Activated CD8-positive, alpha-beta memory T cell treated with anti-CD3 and anti-CD28 coated beads, Interleukin-2, amount 50 U/mL, for 24 hours (primary cell): ENCODE measurements around the gene SEC16A.

Experiments
- DNase-seq: peaks from one replicate; pipeline ENCODE4 v3.0.0-alpha.2; 2020; ENCODE audit errors: extremely low read depth

The SEC16A gene, protein sequence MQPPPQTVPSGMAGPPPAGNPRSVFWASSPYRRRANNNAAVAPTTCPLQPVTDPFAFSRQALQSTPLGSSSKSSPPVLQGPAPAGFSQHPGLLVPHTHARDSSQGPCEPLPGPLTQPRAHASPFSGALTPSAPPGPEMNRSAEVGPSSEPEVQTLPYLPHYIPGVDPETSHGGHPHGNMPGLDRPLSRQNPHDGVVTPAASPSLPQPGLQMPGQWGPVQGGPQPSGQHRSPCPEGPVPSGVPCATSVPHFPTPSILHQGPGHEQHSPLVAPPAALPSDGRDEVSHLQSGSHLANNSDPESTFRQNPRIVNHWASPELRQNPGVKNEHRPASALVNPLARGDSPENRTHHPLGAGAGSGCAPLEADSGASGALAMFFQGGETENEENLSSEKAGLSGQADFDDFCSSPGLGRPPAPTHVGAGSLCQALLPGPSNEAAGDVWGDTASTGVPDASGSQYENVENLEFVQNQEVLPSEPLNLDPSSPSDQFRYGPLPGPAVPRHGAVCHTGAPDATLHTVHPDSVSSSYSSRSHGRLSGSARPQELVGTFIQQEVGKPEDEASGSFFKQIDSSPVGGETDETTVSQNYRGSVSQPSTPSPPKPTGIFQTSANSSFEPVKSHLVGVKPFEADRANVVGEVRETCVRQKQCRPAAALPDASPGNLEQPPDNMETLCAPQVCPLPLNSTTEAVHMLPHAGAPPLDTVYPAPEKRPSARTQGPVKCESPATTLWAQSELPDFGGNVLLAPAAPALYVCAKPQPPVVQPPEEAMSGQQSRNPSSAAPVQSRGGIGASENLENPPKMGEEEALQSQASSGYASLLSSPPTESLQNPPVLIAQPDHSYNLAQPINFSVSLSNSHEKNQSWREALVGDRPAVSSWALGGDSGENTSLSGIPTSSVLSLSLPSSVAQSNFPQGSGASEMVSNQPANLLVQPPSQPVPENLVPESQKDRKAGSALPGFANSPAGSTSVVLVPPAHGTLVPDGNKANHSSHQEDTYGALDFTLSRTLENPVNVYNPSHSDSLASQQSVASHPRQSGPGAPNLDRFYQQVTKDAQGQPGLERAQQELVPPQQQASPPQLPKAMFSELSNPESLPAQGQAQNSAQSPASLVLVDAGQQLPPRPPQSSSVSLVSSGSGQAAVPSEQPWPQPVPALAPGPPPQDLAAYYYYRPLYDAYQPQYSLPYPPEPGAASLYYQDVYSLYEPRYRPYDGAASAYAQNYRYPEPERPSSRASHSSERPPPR (N-terminal part only)

GRCh38 chr9:136482793-136483588, at the start of gene SEC16A:
Gene SEC16A, minus strand, starts transcription at chr9:136483040. Its CDS starts 5,425 bp downstream, at chr9:136477615.
- DNase-seq, result peak; percentile 98

DNA sequence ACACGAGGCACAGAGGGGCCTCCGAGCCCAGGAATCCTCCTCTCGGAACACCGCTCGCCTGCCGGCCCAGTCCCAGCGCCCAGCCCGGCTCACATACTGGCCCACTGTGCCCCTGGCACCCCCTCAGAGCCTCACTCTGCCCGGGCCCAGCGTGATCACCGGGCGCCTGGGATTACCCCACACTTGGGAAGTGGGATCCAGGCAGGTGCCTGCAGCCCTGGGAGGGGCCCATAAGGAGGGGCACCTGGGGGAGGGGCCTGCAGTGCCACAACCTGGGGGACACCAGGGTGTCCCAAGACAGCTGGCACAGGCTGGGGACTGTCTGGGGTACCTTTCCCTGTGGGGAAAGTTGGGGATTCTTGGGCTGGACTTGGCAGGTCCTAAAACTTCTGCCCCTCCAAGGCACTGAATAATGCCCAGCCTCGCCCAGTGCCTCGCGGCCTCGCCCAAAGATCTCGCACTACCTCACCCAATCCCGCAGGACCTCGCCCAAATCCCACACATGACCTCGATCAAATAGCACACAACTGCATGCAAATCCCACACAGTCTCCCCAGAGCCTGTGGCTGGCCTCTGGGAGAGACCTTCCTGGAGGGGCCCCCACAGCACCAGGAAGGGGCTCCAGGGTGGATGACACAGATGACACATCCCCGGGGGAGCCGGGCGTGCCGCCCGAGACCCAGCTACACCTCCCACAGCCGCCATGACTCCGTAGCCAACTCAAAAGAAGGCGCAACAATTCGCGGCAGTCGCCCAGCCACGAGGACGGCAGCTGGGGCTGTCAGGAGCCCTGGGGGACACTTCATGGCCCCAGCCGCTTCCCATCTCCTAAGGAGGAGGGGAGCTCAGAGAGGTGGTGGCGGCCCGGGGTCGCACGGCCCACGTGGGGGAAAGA, 49.3 kb upstream of the SEC16A start:
- DNase-seq, result no peak

DNA sequence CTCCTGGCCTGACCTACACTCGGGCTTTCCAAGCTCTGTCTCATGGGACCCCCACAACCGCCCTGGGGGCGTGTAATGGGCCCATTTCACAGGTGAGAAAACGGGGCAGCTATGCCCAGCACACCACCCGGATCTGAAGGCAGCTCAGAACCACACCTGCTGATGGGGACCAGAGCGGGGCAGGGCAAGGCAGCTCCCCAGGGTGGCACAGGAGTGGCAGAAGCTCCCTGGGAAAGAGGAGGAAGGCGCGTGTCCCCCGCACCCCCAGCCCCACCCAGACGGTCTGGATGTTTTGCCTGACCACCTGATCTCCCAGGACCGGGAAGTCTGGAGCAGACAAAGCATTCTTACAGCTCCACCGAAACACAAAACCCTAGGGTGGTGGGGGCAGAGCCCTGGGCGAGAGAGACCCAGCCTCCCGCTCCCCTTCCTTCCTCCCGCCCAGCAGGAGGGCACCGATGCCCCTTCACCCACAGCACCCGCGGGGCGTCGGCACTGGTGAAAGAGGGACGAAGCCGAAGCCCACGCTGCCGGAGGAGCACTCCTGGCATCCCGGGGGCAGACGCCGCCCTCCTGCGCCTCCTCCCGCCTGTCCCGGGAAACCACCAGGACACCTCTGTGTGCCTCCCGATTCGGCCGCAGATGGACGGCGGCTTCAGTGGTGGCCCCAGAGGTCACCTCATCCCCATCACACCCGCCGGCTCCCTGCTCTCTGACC, 48.5 kb upstream of the SEC16A start:
- DNase-seq, result no peak

- no peak for DNase-seq
Observed at GRCh38 chr9:136530461-136531089, 47.7 kb upstream of the SEC16A start.

- no peak for DNase-seq
Observed at GRCh38 chr9:136529516-136530460, 46.9 kb upstream of the SEC16A start.

GRCh38 chr9:136528716-136529341, 46.0 kb upstream of the SEC16A start:
- no peak for DNase-seq

DNA sequence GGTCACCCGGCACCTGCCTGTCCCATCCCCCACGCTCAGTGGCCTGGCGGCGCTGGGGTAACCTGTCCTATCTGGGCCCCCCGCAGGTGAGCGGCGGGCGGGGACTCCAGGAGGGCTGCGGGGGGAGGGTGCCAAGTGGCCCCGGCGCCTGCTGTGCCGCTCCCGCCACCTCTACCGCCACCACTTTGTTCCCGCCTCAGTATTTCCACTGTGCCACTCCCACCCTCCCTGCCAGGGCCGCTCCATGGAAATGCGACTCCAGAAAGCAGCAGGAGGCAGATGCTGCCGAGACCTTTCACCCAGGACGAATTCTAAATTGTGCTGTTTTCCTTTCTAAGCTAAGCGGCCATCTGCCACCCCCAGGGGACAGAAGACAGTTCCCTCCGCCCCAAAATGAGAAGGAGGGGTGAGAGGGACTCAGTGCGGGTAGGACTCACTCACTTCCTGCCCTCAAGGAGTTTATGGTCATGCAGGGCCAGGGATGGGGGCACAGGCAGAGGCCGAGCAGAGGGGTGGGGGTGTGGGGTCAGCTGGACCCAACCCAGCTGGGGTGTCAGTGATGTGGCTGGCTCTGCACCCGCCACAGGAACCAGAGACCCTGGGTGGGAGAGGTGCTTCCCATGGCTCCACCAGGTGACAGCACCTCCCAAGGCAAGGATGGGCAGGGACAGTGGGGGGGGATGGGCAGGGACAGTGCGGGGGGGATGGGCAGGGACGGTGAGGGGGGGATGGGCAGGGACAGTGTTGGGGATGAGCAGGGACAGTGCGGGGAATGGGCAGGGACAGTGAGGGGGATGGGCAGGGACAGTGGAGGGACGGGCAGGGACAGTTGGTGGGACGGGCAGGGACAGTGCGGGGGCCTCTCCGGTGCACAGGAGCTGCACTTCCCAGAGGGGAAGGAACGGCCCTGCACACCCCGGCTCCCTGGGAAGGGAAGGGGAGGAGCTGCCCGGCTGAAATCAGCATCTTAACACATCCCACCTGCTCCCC, 45.2 kb upstream of the SEC16A start:
- DNase-seq, result no peak

DNA sequence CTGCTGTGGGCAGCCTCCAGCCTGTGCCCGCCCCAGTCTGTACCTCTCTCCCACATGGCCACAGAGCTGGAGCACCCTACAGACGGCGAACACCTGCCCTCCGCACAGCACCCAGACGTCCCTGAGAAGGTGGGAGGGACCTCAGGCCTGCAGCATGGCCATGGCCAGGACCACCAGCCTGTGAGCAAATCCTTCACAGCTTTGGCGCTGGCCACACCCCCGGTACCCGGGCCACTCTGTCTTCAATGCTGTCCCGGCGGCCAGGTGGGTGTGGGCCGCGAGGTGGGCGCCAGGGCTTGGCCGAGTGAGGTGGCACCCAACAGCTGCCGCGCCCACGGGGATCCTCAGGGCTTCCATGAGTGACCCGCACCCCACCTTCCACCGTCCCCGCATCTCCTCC, 44.3 kb upstream of the SEC16A start:
- DNase-seq, result no peak

DNA sequence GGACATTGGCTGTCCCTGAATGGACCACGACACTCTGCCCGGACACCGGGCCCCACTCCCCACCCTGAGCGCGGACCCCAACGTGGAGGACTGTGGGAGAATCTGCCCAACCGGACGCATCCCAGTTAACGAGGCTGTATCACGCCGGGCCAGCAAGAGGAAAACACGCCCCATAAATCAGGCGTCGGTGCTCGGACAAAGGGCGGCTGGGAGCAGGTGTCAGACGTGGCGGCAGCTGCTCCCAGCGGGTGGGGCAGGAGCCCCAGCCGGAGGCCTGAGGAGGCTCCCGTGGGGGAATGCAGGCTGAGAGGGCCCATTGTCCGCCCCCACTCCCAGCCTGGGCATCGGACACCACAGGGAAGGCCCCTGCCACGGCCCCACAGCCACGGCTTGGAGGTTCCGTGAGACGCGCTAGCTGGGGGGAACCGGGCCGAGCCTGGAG, 43.8 kb upstream of the SEC16A start:
- no peak for DNase-seq

DNA sequence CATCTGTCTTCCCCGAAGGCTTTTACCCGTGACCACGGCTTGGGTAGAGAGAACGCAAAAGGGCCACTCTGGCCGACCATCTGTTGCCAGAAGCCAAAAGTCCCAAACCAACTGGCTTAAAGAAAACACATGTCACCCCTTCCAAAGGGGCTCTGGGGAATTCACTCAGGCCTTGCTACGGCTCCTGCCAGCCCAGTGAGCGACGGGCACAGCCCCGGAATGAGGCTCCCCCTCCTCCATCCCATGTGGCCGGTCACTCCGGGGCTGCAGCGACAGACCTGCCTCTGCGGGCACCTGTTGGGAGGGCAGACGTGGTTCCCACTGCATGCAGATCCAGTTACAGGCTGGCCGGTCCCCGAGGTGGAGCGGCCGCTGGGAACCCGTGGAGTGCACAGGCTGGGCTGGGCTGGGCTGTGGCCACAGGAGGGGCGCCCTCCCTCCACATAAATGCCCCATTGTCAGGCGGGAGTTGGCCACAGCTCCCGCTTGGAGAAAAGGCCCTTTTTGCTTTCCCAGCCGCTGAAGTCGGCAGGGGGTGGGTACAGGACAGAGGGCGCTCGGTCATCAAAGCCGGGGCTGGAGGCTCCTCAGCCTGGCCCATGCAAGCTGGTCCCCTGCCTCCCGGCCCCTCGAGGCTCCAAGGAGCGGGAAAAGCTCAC, 43.1 kb upstream of the SEC16A start:
- DNase-seq, result no peak

DNA sequence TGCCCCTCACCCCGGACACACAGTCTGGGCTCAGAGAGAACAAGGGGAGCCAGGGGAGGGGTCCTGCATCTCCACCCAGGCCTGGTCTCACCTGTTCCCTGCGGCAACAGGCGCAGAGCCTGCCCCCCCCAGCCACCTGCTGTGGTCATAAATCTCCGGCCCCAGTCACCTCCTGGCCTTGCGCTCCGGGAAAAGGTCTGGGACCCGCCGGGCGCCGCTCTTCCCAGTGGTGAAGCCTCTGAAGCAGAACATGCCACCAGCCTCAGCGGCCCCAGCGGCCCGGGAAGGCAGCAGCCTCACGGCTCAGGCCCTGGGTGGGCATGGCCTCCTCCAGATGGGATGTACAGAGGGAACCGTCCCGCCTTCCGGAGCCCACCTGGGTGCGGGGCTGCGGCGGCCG, 42.4 kb upstream of the SEC16A start:
- no peak for DNase-seq

GRCh38 chr9:136522314-136523237, 39.7 kb upstream of the SEC16A start:
- DNase-seq, result no peak

DNA sequence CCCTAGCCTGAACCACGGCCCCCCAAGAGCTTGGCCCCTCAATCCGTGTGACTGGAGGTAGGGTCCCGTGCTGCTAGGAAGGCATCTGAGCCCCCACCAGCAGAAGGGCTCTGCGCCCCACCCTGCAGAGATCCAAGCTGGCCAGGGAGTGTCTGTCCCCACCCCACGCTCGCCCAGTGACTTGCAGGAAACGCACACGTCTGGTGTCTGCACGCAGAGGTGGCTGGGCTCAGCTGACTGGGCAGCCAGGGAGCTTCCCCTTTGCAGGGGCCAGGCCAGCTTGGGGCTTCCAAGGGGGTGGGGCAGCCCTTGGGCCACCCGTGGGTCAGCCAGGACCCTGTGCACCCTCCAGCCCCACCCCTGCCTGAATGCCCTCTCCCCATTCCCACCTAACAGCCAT, 38.7 kb upstream of the SEC16A start:
- DNase-seq, result no peak

DNA sequence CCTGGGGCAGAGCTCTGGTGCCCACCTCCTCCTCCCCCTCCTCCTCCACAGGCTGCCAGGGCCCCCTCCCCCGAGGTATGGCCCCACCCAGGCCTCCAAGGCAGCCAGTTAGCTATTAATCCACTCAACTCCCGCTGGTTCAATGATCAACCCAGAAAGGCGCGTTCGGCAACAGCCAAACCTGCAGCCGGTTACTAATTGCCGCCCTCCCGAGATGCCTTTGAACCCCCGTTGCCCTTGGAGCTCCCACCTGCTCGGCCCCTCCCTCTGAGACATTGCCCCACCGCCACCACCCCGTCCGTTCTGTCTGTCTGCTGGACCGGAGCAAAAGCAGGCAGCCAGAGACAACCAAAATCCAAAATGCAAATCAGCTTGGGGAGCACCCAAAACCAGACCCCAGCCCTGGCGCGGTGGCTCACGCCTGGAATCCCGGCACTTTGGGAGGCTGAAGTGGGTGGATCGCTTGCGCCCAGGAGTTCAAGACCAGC, 37.3 kb upstream of the SEC16A start:
- DNase-seq, result no peak
